ENCODE results near the gene TRIM33.

TRIM33 gene

GRCh38 chr1:114479134-114479533 lies 31.9 kb downstream of the TRIM33 start:
- Histone ChIP-seq H3K27ac (ENCODE audit: low read length) (no peak overlapping the region), H3K4me3 (ENCODE audit: low read length) (no peak overlapping the region), H3K79me2 (ENCODE audit: low read length) (peaks cover 49% of the 10 kb centered on the region), H3F3A (ENCODE audit: insufficient read depth, low read length) (no peaks in the 10 kb centered on the region), H4K20me1 (ENCODE audit: insufficient read depth, low read length) (no peaks in the 10 kb centered on the region), H2AFZ (ENCODE audit: low read length) (no peak overlapping the region), H3K4me1 (ENCODE audit: low read length) (no peaks in the 10 kb centered on the region), H3K9ac (ENCODE audit: low read length) (no peak overlapping the region), H3K4me2 (ENCODE audit: low read depth, low read length) (no peak overlapping the region), H3K36me3 (replicated peaks; ENCODE audit: insufficient read depth, low read length) (no peaks in the 10 kb centered on the region), H3K9me3 (replicated peaks; ENCODE audit: insufficient read depth, low read length) (no peaks in the 10 kb centered on the region), H3K9me2 (replicated peaks; ENCODE audit: insufficient read depth, low read length) (no peaks in the 10 kb centered on the region), H3K27me3 (replicated peaks; ENCODE audit: insufficient read depth, low read length) (no peaks in the 10 kb centered on the region)
- no peak for DNase-seq
- TF ChIP-seq CTCF (IDR thresholded peaks at IDR 0.05; ENCODE audit: low read length) (no peak), EZH2 (optimal IDR thresholded peaks at IDR 0.05; ENCODE audit: low read depth, low read length) (no peak), EZH2phosphoT487 (IDR thresholded peaks at IDR 0.05; ENCODE audit: low read length) (no peak)

GRCh38 chr1:114473796-114474195 lies 37.2 kb downstream of the TRIM33 start:
- Histone ChIP-seq H3K4me2 (ENCODE audit: low read depth, low read length) (no peak overlapping the region), H3K79me2 (ENCODE audit: low read length) (peaks cover 53% of the 10 kb centered on the region), H4K20me1 (ENCODE audit: insufficient read depth, low read length) (no peaks in the 10 kb centered on the region), H3K9me3 (replicated peaks; ENCODE audit: insufficient read depth, low read length) (no peaks in the 10 kb centered on the region), H3K4me1 (ENCODE audit: low read length) (no peaks in the 10 kb centered on the region), H3K9ac (ENCODE audit: low read length) (no peak overlapping the region), H2AFZ (ENCODE audit: low read length) (no peak overlapping the region), H3F3A (ENCODE audit: insufficient read depth, low read length) (no peaks in the 10 kb centered on the region), H3K27ac (ENCODE audit: low read length) (no peak overlapping the region), H3K27me3 (replicated peaks; ENCODE audit: insufficient read depth, low read length) (no peaks in the 10 kb centered on the region), H3K9me2 (replicated peaks; ENCODE audit: insufficient read depth, low read length) (no peaks in the 10 kb centered on the region), H3K36me3 (replicated peaks; ENCODE audit: insufficient read depth, low read length) (no peaks in the 10 kb centered on the region), H3K4me3 (ENCODE audit: low read length) (no peak overlapping the region)
- no peak for TF ChIP-seq EZH2phosphoT487 (IDR thresholded peaks at IDR 0.05; ENCODE audit: low read length)
- no peak for TF ChIP-seq CTCF (IDR thresholded peaks at IDR 0.05; ENCODE audit: low read length)
- no peak for TF ChIP-seq EZH2 (optimal IDR thresholded peaks at IDR 0.05; ENCODE audit: low read depth, low read length)
- DNase-seq, result no peak

- Histone ChIP-seq H3K4me2 (ENCODE audit: low read depth, low read length) (no peak overlapping the region), H3K79me2 (ENCODE audit: low read length) (peaks cover 47% of the 10 kb centered on the region)
- no peak for DNase-seq
Measured at GRCh38 chr1:114472408-114472807, 38.6 kb downstream of the TRIM33 start.

More at GRCh38 chr1:114472408-114472807, 38.6 kb downstream of the TRIM33 start:
- TF ChIP-seq EZH2 (optimal IDR thresholded peaks at IDR 0.05; ENCODE audit: low read depth, low read length), result no peak
- TF ChIP-seq EZH2phosphoT487 (IDR thresholded peaks at IDR 0.05; ENCODE audit: low read length), result no peak
- no peak for TF ChIP-seq CTCF (IDR thresholded peaks at IDR 0.05; ENCODE audit: low read length)
- H2AFZ ChIP-seq (ENCODE audit: low read length), result no peak overlapping the region
- H3K27ac ChIP-seq (ENCODE audit: low read length), result no peak overlapping the region
- H3K36me3 ChIP-seq (replicated peaks; ENCODE audit: insufficient read depth, low read length), result no peaks in the 10 kb centered on the region
- H3F3A ChIP-seq (ENCODE audit: insufficient read depth, low read length), result no peaks in the 10 kb centered on the region
- no peak overlapping the region for H3K9ac ChIP-seq (ENCODE audit: low read length)
- no peaks in the 10 kb centered on the region for H4K20me1 ChIP-seq (ENCODE audit: insufficient read depth, low read length)
- H3K9me2 ChIP-seq (replicated peaks; ENCODE audit: insufficient read depth, low read length), result no peaks in the 10 kb centered on the region
- H3K4me1 ChIP-seq (ENCODE audit: low read length), result peaks cover 9% of the 10 kb centered on the region
- H3K9me3 ChIP-seq (replicated peaks; ENCODE audit: insufficient read depth, low read length), result no peaks in the 10 kb centered on the region
- H3K27me3 ChIP-seq (replicated peaks; ENCODE audit: insufficient read depth, low read length), result no peaks in the 10 kb centered on the region
- no peak overlapping the region for H3K4me3 ChIP-seq (ENCODE audit: low read length)

Data from MM.1S (cell line).